Astrocyte of the hippocampus (primary cell): Measurements from ENCODE around the gene S100A6.
A peak's percentile ranks its signal among the peaks of the same experiment; 100 is the strongest.
"Not testable (repeated sequence)": the region's sequence is repeated elsewhere in the genome, so short reads cannot be mapped to it uniquely, and the experiment has no call there.

Source experiments
- DNase-seq: peaks from one replicate; pipeline ENCODE4 v3.0.0; 2011; ENCODE audit warnings: low read depth, low spot score

Gene S100A6

DNA sequence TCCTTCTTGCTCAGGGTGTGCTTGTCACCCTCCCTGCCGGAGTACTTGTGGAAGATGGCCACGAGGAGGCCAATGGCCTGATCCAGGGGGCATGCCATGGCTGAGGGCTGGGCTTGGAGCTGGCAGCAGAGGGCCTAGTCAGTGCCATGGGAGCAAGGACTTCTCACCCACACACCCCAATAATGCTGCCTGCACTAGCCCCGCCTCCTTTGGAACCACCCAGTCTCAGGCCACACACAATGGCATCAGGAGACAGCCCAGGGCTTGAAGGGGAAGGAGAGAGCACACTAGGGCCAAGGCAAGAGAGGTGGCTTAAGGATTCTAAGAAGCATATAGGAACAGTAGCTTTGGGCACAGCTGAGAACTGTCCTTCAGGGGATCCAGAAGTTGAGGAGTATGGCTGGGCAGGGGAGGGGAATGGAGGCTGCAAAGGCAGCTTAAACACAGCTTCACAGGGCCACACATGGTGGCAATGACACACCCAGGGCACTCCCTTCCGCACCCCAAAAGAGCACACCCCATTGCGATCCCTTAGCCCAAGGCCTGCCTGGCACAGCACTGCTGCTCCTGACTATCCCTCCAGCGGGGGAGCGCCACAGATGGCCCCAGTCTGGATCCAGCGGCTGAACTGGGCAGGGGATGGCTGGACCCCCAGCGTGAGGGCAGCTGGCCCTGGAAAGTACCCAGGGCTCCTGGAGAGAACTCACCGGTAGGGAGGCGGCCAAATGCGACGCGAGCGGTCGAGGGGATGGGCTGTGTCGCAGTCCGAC lies at the start of gene S100A6:
Gene S100A6 (minus strand): TSS at position 750 of the 770 bp plus-strand sequence. CDS start 652 bp downstream, at position 98.
- no peak for DNase-seq

DNA sequence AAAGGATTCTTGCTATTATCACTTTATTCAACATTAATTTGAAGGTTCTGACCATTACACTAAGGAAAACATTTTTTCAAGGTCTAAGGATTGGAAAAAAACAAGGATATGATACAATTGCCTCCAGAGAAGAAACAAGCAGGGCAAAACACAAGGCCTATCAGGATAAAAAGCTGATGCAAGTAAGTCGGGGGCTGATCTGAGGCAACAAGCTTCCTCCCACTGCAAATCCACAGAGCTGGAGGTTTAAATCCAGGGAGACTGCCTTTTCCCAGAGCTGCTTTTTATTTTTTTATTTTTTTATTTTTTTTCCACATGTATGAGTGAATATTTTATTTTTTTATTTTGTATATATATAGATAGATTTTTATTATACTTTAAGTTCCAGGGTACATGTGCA lies 49.2 kb upstream of the S100A6 start:
- no peak for DNase-seq

DNA sequence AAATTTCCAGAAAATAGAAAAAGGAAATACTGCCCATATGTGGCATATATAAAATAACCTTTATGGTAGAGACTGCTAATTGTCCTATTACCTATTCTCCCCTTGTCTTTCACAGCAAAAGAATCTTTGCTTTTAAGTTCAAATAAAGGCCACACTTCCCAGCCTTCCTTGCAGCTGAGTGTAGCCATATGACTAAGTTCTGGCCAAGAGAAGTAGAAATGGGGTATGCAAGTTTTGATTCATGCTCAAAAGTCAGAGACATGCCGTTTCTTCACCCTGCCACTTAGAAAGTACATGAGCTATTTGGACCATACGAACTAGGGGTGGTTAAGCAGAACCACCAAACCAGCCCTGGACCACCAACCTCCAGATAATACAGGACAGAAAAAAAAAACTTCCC lies 48.2 kb upstream of the S100A6 start:
- peak; percentile 27 for DNase-seq

DNA sequence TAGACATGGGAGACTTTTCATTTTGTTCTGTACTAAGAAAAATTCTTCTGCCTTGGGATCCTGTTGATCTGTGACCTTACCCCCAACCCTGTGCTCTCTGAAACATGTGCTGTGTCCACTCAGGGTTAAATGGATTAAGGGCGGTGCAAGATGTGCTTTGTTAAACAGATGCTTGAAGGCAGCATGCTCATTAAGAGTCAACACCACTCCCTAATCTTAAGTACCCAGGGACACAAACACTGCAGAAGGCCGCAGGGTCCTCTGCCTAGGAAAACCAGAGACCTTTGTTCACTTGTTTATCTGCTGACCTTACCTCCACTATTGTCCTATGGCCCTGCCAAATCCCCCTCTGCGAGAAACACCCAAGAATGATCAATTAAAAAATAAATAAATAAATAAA lies 47.7 kb upstream of the S100A6 start:
- not testable (repeated sequence) for DNase-seq

DNA sequence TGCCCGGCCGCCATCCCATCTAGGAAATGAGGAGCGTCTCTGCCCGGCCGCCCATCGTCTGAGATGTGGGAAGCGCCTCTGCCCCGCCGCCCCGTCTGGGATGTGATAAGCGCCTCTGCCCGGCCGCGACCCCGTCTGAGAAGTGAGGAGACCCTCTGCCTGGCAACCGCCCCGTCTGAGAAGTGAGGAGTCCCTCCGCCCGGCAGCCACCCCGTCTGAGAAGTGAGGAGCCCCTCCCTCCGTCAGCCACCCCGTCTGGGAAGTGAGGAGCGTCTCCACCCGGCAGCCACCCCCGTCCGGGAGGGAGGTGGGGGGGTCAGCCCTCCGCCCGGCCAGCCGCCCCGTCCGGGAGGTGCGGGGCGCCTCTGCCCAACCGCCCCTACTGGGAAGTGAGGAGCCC lies 47.0 kb upstream of the S100A6 start:
- not testable (repeated sequence) for DNase-seq

DNA sequence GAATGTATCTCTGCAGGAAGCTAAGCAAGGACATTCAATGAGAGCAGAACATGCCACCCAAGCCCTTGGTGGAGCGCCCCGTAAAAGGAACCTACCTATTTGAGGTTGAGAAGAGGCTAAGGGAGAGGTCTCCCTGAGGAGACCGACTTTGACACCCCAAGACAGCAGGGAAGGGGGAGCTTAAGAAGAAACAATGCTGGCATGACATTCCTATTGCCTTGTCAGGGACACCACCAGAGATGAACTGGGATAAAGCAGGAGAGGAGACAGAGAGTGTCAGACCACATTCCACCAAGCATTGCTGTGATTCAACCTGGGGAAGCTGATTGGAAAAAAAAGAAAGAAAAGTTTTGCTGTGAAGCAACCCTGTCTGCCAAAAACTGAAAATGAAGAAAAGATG lies 43.1 kb upstream of the S100A6 start:
- no peak for DNase-seq

DNA sequence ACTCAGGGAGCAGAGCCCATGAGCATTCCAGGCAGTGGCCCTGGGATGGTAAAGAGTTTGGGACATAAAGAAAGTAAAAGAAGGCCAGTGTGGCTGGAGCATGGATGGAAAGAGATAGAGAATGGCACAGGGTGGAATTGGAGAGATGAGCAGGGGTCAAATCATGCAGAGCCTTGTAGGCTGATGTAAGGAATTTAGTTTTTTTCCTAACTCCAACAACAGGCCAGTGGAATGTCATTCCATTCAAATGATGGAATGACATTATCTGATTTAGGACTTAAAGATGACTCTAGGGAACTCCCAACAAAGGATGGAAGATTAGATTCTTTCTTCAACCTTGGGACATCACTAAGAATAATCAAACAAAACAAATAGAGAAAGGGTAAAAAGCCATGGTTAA lies 42.7 kb upstream of the S100A6 start:
- DNase-seq = no peak

DNA sequence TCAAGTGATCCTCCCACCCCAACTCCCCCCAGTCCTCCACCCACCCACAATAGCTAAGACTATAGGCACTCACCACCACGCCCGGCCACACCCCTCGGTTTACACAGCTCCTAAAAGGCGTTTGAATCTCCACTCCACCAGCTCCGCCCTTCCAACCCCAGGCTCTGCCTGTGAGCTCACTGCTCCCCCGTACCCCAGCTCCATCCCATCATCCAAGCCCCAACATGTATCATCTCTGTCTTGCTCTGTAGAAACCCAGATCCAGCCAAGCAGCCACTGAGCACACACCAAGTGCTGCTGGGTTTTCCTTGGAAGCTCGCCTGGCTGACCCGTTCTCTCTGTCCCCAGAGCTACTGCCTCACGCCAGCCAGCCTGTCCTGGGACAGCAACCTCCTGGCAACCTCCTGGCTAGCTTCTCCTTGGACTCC lies 41.8 kb upstream of the S100A6 start:
- no peak for DNase-seq

DNA sequence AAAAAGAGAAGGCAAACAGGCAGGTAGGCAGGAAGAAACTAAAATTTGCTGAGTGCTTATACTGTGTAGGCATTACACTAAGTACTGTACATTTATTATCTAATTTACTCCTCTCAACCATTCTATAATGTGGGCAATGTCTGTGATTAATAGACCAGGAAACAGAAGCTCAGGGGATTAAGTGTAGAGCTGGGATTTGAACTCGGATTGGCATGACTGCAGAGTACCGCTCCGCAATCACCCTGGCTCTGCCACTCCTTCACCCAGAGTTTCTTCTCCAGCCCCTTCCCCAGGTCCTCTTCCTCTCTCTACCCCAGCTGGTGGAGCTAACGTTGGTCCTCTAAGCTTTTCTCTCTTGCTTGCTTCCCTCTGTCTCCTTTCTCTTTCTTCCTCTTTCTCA lies 41.3 kb upstream of the S100A6 start:
- no peak for DNase-seq

DNA sequence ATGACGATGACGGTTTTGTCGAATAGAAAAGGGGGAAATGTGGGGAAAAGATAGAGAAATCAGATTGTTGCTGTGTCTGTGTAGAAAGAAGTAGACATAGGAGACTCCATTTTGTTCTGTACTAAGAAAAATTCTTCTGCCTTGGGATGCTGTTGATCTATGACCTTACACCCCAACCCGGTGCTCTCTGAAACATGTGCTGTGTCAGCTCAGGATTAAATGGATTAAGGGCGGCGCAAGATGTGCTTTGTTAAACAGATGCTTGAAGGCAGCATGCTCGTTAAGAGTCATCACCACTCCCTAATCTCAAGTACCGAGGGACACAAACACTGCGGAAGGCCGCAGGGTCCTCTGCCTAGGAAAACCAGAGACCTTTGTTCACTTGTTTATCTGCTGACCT lies 39.7 kb upstream of the S100A6 start:
- DNase-seq = not testable (repeated sequence)

DNA sequence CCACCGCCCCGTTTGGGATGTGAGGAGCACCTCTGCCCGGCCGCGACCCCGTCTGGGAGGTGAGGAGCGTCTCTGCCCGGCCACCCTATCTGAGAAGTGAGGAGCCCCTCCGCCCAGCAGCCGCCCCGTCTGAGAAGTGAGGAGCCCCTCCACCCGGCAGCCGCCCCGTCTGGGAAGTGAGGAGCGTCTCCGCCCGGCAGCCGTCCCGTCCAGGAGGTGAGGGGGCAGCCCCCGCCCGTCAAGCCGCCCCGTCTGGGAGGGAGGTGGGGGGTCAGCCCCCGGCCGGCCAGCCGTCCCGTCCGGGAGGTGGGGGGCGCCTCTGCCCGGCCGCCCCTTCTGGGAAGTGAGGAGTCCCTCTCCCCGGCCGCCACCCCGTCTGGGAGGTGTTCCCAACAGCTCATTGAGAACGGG lies 39.3 kb upstream of the S100A6 start:
- not testable (repeated sequence) for DNase-seq

DNA sequence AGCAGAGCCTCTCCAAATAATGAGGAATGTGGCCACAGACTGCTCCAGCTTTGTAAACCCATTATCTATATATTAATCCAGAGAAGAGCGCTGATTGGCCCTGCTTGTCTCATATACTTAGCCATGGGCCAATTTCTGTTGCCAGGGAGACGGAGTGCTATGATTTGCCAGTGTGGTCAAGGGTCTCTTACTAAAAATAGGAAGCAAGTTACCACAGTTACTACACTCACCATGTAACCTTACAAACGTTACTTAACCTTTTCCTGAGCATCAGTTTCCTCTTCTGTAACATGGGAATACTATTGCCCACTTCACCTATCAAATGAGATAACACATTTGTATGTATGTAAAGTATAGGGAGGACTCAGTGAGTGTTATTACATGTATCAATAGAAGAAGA lies 37.6 kb upstream of the S100A6 start:
- DNase-seq = no peak

DNA sequence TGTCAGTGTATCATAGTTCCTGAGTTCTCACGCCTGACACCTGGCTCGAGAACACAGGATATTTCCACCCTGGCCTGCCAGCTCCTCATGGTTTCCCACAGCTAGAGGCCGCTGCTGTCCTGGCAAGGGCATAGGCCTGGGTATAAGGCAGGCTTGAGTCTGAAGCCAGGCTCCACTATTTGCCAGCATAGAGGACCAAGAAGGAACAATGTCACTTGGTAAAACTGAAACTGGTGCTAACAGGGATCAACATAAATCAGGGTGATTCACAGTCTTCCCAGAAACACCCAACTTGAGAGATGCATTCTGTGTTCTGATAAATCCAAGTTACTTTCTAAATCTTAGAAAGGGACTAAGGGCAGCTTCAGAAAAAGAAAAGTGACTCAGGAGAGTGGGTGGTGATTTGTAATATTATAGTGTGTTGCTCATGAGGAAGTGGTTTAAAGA lies 36.8 kb upstream of the S100A6 start:
- DNase-seq = peak; percentile 91

DNA sequence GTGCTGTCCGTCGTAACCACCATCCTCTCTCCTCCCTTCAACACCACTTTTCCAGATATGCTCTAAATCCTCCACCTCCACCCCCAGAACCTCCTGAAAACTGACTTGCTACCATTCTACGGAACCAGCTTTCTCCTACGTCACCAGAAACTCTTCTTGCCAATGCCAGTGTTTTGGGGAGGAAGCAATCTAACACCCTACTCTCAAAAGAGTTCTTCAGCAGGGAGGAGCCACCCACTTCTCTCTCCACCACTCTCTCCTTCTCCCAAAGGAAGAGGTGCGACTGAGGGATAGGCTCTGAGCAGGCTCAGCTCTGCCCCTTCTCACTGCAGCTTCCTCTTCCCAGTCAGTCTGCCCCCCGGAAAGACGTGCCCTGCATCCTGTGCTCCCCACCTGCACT lies 35.9 kb upstream of the S100A6 start:
- DNase-seq = no peak

DNA sequence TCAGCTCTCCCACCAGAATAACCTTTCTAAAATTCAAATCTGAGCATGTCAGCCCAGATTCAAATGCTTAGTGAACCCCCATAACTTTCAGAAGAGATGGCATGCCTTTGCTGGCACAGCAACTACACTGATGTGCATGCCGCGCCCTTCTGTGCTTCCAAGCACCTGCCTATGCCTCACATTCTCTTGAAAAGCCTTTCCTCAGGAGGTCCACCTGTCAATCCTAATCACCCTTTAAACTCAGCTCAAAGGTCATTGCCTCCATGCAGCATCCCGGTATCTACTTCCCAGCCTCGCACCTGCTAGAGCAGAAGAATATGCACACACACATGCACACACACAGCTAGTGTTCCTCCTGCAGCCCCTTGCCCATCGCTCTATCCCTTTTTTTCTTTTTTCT lies 35.1 kb upstream of the S100A6 start:
- DNase-seq = no peak

DNA sequence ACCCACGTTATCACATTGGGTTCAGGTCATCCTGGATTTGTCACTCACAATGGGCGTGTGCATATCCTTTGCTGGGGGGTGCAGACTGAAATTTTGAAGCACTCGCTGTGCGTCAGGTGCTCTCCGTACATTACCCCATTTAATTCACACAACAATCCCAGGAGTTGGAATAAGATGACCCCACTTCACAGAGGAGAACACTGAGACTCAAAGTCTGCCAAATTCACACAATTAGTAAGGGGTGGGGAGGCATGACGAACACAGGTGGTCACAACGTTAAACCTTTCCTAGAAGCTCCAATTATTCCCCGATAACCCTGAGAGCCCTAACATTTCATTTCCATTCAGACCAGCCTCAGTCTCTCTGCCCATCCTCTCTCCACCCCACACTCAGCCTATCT lies 33.7 kb upstream of the S100A6 start:
- DNase-seq = no peak

DNA sequence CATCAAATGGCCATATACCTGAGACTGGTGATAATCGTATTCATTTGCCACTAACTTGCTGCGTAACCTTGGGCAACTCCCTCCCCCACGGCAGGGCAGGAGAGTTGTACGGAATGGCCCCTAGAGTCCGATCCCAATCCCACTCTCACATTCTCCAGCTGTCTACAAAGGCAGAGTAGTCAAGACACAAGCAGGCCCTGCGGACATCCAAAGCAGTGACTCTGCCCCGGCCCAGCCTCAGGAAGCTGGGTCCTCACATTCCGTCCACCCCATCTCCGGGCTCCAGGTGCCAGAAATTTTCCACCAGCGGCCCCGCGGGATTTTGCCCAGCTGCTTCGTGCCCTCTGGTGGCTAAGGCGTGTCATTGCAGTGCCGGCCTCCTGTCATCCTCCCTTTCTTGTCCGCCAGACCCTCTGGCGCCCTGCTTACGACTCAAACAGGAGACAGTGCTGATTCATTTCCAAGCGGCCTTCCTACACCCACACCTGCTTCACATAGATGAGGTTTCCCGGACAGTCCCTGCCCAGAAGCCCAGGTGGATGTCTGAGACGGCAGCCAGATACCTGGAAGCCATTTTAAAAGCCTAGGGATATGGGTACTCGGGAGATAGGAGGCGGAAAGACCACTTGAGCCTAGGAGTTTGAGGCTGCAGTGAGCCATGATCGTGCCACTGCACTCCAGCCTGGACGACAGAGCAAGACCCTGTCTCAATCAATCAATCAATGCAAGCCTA lies 32.7 kb upstream of the S100A6 start:
- DNase-seq = peak; percentile 95

DNA sequence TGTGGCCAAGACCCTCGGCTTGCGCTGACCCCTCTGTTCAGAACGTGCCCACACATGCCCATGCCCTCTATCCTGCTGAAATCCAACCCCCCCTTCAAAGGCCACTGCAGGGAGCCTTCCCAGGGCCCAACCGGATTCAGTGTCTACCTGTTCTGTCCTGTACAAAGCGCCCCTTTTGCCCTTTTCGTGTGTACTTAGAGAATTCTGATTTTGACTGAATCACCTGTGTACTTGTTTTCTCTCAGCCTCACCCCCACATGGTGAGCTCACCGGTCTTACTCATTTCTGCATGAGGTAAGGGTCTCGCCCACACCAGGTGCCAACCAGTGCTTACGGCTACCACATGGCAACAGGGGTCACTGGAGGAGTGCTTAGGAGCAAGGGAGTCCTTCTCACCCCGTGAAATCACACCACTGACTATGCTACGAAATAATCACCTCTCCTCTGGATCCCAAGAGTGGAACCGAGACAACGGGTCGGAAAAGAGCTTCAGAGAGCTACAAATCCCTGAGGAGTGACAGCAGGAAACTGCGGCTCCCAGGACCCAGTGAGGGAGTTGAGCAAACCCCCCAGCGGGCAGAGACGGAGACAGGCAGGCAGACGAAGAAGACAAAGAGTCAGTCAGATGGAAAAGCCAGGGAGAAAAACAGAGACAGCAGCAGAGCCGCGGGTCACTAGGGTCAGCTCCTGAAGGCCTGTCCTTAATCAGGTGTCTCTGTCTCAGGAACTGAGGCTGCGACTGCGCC lies 32.0 kb upstream of the S100A6 start:
- DNase-seq = peak; percentile 57

DNA sequence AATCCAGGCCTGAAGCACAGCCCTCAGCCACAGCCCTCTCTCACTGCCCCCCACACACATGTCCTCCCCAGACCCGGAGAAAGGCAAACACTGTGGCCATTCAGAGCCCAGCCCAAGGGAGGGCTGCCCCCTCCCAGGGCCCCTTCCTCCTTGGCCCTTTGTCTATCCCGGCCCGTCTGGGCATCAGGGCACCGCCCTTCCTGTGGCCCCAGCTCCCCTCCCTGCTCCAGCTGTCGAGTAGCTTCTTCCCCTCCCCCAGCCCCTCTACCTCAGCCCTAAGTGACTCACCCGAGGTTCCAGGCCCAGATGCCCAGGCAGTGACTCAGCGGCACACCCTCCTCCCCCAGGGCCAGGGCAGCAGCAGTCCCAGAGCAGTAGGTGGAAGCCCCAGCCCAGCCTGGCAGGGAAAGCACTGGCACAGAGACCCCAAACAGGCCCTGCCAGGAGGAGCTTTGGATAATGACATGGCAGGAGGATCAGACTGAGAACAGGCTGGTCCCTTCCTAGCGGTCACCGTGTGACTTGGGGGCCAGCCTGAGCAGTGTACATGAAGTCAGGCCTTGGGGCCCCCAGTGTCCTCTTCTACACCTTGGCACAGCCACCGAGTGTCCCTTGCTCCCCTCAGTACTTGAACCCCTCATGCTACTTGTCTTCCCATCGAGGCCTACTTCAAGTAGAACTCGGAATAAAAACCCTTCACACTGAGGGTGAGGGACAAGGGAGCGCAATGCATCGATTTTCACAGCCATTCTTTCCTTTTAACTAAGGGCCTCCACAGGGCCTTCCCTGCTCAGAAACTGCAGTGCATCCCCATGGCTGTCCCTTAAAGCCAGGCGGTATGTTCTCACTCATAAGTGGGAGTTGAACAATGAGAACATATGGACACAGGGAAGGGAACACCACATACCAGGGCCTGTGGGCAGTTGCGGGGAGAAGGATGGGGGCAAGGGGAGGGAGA lies 30.9 kb upstream of the S100A6 start:
- DNase-seq = peak; percentile 99

DNA sequence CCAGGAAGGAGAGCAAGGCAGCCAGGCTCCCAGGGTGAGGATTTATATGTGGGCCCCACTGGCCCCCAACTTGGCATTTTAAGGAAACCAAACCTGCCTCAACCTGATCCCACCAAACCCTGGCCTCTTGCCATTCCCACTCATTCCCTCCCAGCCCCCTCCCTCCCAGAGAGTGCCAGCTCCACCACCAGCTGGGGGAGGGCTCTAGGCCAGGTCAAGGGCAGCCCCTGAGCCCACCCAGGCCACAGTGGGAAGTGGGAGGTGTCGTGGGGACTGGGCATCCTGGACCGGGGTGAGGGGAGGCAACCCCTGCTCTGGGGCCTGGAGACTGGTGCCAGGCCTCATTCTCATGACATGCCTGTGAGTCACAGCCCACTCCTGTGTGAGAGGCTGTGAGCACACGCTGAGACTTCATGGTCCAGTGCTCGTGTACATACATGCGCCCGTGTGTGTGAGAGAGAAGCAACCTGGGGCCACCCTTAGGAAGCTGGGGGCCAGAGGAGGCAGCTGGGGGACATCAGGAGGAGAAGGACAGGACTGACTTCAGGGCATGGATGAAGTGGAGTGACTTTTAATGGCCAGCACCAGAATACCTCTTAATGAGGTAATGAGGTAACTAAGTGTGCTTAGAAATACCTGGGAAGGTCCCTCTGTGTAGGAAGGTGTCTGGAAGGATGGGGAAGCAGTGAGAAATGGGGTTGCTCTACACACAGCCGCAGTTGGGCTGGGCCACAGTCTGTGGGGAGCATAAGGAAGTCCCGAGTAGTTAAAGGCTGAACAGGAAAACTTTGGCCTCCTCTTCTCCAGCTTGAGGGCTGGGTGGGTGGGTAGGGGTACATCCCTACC lies 30.0 kb upstream of the S100A6 start, which contains the start of gene S100A2:
Gene S100A2 (minus strand): TSS at position 316 of the 846 bp plus-strand sequence. CDS start 1,967 bp downstream, outside the sequence.
- DNase-seq = peak; percentile 95
